K562 (cell line): ENCODE data around the gene CCDC7.

Experiments used
- FOS ChIP-seq: IDR thresholded peaks from 3 replicates; pipeline ENCODE4 v1.6.1; 2011; ENCODE audit not compliant: insufficient read length; ENCODE audit errors: extremely low read depth
- HDAC1 ChIP-seq, 2 experiments: fragments of 450-650 bp; IDR thresholded peaks; 2 replicates each; pipeline ENCODE4 v1.6.1; 2016 to 2017; ENCODE audit warnings: inconsistent platforms in 1 of 2, mild to moderate bottlenecking in 1 of 2, moderate library complexity in 1 of 2
- SMARCA5 ChIP-seq: fragments of 450-650 bp; IDR thresholded peaks from 2 replicates; pipeline ENCODE4 v1.6.1; 2016
- ZNF324 ChIP-seq: fragments of 250-450 bp; sonication (Bioruptor Pico); IDR thresholded peaks from 2 replicates; pipeline ENCODE4 v1.4.0; 2020; ENCODE audit warnings: mild to moderate bottlenecking
- ZNF444 ChIP-seq: fragments of 250-450 bp; sonication (Bioruptor Pico); IDR thresholded peaks from 2 replicates; pipeline ENCODE4 v1.4.0; 2020; ENCODE audit warnings: mild to moderate bottlenecking, moderate library complexity
- TF ChIP-seq, protein P1 (sequence below), 3 experiments: IDR thresholded peaks in 2 of 3; conservative IDR thresholded peaks in 1 of 3; 2 replicates each; pipeline ENCODE4 v1.5.1; 2011 to 2012; ENCODE audit warnings: low read length in 3 of 3, mild to moderate bottlenecking in 3 of 3, control low read depth in 2 of 3, improper control_type of control experiment in 1 of 3, inconsistent platforms in 1 of 3, low read depth in 1 of 3, mixed read lengths in 1 of 3, moderate library complexity in 1 of 3; ENCODE audit not compliant: insufficient read depth in 2 of 3
- TF ChIP-seq, protein P2 (sequence below): fragments of 450-650 bp; IDR thresholded peaks from 2 replicates; pipeline ENCODE4 v1.6.1; 2017; ENCODE audit warnings: antibody characterized with exemption

DNA sequence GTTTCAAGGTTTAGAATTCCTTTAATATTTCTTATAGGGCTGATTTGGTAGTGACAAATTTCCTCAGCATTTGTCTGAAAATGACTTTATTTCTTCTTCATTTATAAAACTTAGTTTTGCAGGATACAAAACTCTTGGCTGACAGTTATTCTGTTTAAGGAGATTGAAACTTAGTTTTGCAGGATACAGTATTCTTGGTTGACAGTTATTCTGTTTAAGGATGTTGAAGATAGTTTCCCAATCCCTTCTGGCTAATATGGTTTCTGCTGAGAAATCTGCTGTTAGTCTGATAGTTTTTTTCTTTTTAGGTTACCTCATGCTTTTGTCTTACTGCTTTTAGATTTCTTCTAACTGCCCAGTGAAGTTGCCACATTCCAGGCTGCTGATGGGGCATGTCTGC lies 325.3 kb downstream of the CCDC7 start:
- no peak for TF ChIP-seq FOS
- TF ChIP-seq SMARCA5: no peak
- TF ChIP-seq ZNF324 (CRISPR knock-in tag): no peak
- TF ChIP-seq ZNF444 (CRISPR knock-in tag): no peak
- TF ChIP-seq, protein P1, sequence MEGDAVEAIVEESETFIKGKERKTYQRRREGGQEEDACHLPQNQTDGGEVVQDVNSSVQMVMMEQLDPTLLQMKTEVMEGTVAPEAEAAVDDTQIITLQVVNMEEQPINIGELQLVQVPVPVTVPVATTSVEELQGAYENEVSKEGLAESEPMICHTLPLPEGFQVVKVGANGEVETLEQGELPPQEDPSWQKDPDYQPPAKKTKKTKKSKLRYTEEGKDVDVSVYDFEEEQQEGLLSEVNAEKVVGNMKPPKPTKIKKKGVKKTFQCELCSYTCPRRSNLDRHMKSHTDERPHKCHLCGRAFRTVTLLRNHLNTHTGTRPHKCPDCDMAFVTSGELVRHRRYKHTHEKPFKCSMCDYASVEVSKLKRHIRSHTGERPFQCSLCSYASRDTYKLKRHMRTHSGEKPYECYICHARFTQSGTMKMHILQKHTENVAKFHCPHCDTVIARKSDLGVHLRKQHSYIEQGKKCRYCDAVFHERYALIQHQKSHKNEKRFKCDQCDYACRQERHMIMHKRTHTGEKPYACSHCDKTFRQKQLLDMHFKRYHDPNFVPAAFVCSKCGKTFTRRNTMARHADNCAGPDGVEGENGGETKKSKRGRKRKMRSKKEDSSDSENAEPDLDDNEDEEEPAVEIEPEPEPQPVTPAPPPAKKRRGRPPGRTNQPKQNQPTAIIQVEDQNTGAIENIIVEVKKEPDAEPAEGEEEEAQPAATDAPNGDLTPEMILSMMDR (IDR thresholded peaks at IDR 0.05 in 2 of 3, conservative IDR thresholded peaks at IDR 0.05 in 1 of 3; ENCODE audit: insufficient read depth in 2 of 3, low read depth in 1 of 3, low read length in 3 of 3): no peak
- TF ChIP-seq, protein P2, sequence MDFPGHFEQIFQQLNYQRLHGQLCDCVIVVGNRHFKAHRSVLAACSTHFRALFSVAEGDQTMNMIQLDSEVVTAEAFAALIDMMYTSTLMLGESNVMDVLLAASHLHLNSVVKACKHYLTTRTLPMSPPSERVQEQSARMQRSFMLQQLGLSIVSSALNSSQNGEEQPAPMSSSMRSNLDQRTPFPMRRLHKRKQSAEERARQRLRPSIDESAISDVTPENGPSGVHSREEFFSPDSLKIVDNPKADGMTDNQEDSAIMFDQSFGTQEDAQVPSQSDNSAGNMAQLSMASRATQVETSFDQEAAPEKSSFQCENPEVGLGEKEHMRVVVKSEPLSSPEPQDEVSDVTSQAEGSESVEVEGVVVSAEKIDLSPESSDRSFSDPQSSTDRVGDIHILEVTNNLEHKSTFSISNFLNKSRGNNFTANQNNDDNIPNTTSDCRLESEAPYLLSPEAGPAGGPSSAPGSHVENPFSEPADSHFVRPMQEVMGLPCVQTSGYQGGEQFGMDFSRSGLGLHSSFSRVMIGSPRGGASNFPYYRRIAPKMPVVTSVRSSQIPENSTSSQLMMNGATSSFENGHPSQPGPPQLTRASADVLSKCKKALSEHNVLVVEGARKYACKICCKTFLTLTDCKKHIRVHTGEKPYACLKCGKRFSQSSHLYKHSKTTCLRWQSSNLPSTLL: no peak
- no peak for TF ChIP-seq HDAC1 (IDR thresholded peaks at IDR 0.05)
